Measurements from ENCODE around the gene KIF21A. TPM values are rescaled to one million over a fixed set of nuclear protein-coding genes. Genes with fewer than 3 reads are reported as not detected.

Gene KIF21A
- total RNA-seq, 2 donors from 2014 or later: 50.4 to 51.9 TPM

- Histone ChIP-seq H3K4me3 (no peak overlapping the region), H3K36me3 (peaks cover 5% of the 10 kb centered on the region), H3K4me1 (no peaks in the 10 kb centered on the region), H3K27ac (no peak overlapping the region), H3K9me3 (no peaks in the 10 kb centered on the region), H3K27me3 (no peaks in the 10 kb centered on the region)
- no peak for DNase-seq (ENCODE audit: low spot score)
- no peak for TF ChIP-seq CTCF (IDR thresholded peaks at IDR 0.05)
Observed at GRCh38 chr12:39341761-39342160, 101.2 kb downstream of the KIF21A start.

DNA sequence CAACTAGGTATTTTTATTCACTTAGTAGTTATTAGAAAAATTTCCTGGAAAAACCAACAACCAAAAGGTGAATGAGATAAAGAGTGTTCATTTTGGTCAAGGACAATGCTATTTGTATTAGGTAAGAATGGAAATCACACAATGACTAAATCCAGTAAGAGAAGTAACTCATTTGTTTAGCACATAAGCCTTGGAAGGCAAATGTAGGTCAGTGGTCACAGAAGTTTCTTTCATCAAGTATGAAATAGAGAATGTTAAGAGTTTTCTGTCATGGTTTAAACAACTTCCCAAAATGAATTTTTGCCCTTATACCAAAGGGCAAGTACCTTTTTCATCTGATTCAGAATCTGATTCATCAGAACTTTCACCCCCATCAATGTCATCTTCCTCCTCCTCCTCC, 101.7 kb downstream of the KIF21A start:
- no peak overlapping the region for H3K4me3 ChIP-seq
- no peaks in the 10 kb centered on the region for H3K4me1 ChIP-seq
- H3K9me3 ChIP-seq: no peaks in the 10 kb centered on the region
- DNase-seq (ENCODE audit: low spot score): no peak
- H3K36me3 ChIP-seq: peaks cover 5% of the 10 kb centered on the region
- H3K27ac ChIP-seq: no peak overlapping the region
- no peaks in the 10 kb centered on the region for H3K27me3 ChIP-seq
- no peak for TF ChIP-seq CTCF (IDR thresholded peaks at IDR 0.05)

DNA sequence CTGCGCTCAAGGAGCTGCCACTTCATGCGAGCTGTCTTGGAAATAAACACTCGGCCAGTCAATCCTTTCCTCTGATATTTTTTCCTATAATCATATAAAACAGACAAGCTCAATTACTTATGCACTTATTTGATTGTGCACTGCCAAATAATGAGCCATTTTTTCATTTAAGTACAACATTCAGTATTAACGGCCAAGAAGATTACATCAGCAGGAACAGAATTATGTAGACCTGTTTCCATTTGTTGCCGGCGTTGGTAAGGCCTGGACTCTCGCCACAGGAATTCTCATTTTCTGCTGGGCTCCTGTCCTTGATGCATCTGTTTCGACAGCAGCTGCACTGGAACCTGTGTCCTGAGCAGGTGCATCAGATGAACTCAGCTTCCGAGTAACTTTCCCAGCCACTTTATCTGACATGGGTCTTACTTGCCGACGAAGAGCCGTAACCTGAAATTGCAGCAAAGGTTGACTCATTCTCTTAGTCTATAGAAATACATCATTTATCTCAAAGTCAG, 110.2 kb downstream of the KIF21A start:
- no peaks in the 10 kb centered on the region for H3K27me3 ChIP-seq
- no peak for TF ChIP-seq CTCF (IDR thresholded peaks at IDR 0.05)
- peaks cover 24% of the 10 kb centered on the region for H3K36me3 ChIP-seq
- H3K4me1 ChIP-seq: peaks cover 0 to 10% of the 10 kb centered on the region in 2 donors
- no peak overlapping the region for H3K4me3 ChIP-seq
- no peak for DNase-seq (ENCODE audit: low spot score)
- H3K27ac ChIP-seq: no peak overlapping the region
- H3K9me3 ChIP-seq: no peaks in the 10 kb centered on the region

DNA sequence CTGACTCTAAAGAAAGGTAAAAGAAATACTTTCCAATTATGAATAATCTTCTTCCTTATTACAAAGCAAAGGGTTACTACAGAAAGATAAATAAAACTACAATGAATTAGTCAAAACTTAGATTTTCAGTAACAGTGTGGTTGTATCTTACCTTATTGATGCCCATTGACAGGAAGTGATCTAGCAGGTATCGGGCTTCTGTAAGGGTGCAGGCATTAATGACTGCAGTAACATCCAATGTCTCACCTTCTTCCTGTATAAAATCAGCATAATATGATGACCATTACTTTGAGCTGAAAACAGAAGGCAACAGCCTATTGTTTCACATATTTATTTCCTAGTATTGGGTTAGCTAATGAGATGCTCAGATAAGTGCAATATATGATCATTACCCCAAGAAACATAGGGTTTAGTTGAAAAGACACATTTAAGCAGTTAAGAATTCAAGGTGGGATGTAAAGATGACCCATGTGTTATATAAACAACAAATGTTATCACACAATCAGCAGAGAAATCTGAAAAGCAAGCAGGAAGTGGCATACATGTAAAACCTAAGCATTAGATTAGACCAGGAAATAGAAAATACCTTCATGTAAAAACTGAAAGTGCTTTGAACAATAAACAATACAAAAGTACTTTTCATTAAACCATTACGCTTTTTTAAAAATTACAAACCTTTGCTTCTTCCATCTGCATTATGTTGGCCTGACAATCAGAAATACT, 111.2 kb downstream of the KIF21A start:
- H3K36me3 ChIP-seq: peaks cover 24% of the 10 kb centered on the region
- DNase-seq (ENCODE audit: low spot score): no peak
- H3K4me3 ChIP-seq: no peak overlapping the region

DNA sequence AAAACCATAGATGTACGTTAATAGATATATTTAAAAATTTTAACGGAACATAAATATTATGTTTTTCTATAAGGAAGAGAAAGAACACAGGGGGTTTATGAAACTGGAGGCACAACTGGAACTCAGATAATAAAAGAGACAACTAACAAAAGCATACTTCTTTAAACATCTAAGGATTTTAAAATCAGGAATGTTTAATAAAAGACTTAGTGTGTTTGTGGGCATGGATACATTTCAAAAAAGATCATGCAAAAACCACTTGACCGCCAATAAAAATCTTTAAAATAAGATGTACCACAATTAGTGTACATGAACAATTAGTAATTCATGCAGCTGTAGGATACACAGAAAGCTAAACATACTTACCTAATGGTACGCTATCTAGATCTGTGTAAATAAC, 113.0 kb downstream of the KIF21A start:
- peaks cover 0 to 20% of the 10 kb centered on the region in 2 donors for H3K4me1 ChIP-seq
- no peak for DNase-seq (ENCODE audit: low spot score)
- H3K27me3 ChIP-seq: no peaks in the 10 kb centered on the region
- H3K9me3 ChIP-seq: no peaks in the 10 kb centered on the region
- H3K36me3 ChIP-seq: peaks cover 24% of the 10 kb centered on the region
- TF ChIP-seq CTCF (IDR thresholded peaks at IDR 0.05): no peak
- no peak overlapping the region for H3K4me3 ChIP-seq
- no peak overlapping the region for H3K27ac ChIP-seq

More for the DNA sequence above, 111.2 kb downstream of the KIF21A start:
- Histone ChIP-seq H3K9me3 (no peaks in the 10 kb centered on the region), H3K4me1 (peaks cover 0 to 20% of the 10 kb centered on the region in 2 donors), H3K27ac (no peak overlapping the region), H3K27me3 (no peaks in the 10 kb centered on the region)
- no peak for TF ChIP-seq CTCF (IDR thresholded peaks at IDR 0.05)

All from right atrium auricular region (tissue), 2 donors.